ENCODE results near the gene TSPAN32. TPM values are rescaled to one million over a fixed set of nuclear protein-coding genes. Genes with fewer than 3 reads are reported as not detected.
"Not testable (repeated sequence)": the region's sequence is repeated elsewhere in the genome, so short reads cannot be mapped to it uniquely, and the experiment has no call there.

Gene TSPAN32
- total RNA-seq, 1 experiment from 2014 or later: not detected

- no TSS peak for BruUV-seq (replicated peaks)
- ChIA-PET CTCF (no interaction called here), POLR2A (ENCODE audit: low non-redundant PET) (no interaction called here)
- no peak for DNase-seq (ENCODE audit: low spot score)
- Histone ChIP-seq H3K9me3 (ENCODE audit: low read depth, low read length, poor library complexity, severe bottlenecking) (no peaks in the 10 kb centered on the region), H3K4me1 (ENCODE audit: insufficient read depth, low read length, poor library complexity, severe bottlenecking) (no peaks in the 10 kb centered on the region), H3K27ac (ENCODE audit: low read depth, low read length, poor library complexity, severe bottlenecking) (no peak overlapping the region), H3K36me3 (ENCODE audit: insufficient read depth, low read length, poor library complexity, severe bottlenecking) (no peaks in the 10 kb centered on the region), H3K27me3 (replicated peaks; ENCODE audit: insufficient read depth, low read depth, low read length, poor library complexity) (no peaks in the 10 kb centered on the region), H3K4me3 (ENCODE audit: low read depth, low read length, poor library complexity, severe bottlenecking) (no peak overlapping the region)
- intact Hi-C loops (cut with micrococcal nuclease; ENCODE audit: unreplicated experiment): no loop called here
- no peak for TF ChIP-seq EZH2 (IDR thresholded peaks at IDR 0.05; ENCODE audit: borderline replicate concordance, low read depth, low read length, poor library complexity, severe bottlenecking)
- TF ChIP-seq, protein P1, sequence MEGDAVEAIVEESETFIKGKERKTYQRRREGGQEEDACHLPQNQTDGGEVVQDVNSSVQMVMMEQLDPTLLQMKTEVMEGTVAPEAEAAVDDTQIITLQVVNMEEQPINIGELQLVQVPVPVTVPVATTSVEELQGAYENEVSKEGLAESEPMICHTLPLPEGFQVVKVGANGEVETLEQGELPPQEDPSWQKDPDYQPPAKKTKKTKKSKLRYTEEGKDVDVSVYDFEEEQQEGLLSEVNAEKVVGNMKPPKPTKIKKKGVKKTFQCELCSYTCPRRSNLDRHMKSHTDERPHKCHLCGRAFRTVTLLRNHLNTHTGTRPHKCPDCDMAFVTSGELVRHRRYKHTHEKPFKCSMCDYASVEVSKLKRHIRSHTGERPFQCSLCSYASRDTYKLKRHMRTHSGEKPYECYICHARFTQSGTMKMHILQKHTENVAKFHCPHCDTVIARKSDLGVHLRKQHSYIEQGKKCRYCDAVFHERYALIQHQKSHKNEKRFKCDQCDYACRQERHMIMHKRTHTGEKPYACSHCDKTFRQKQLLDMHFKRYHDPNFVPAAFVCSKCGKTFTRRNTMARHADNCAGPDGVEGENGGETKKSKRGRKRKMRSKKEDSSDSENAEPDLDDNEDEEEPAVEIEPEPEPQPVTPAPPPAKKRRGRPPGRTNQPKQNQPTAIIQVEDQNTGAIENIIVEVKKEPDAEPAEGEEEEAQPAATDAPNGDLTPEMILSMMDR (conservative IDR thresholded peaks at IDR 0.05; ENCODE audit: low read depth, low read length): no peak
Observed at GRCh38 chr11:2331404-2331803, 29.6 kb downstream of the TSPAN32 start.

GRCh38 chr11:2332569-2332968, 30.8 kb downstream of the TSPAN32 start:
- H3K9me3 ChIP-seq (ENCODE audit: low read depth, low read length, poor library complexity, severe bottlenecking); H3K36me3 ChIP-seq (ENCODE audit: insufficient read depth, low read length, poor library complexity, severe bottlenecking); H3K27ac ChIP-seq (ENCODE audit: low read depth, low read length, poor library complexity, severe bottlenecking); H3K27me3 ChIP-seq (replicated peaks; ENCODE audit: insufficient read depth, low read depth, low read length, poor library complexity); BruUV-seq (replicated peaks); H3K4me3 ChIP-seq (ENCODE audit: low read depth, low read length, poor library complexity, severe bottlenecking); CTCF ChIA-PET; intact Hi-C loops (cut with micrococcal nuclease; ENCODE audit: unreplicated experiment); DNase-seq (ENCODE audit: low spot score); H3K4me1 ChIP-seq (ENCODE audit: insufficient read depth, low read length, poor library complexity, severe bottlenecking); POLR2A ChIA-PET (ENCODE audit: low non-redundant PET): not testable (repeated sequence)

GRCh38 chr11:2333486-2334205, 31.8 kb downstream of the TSPAN32 start:
- CTCF ChIA-PET; BruUV-seq (replicated peaks); H3K4me3 ChIP-seq (ENCODE audit: low read depth, low read length, poor library complexity, severe bottlenecking); H3K27ac ChIP-seq (ENCODE audit: low read depth, low read length, poor library complexity, severe bottlenecking); intact Hi-C loops (cut with micrococcal nuclease; ENCODE audit: unreplicated experiment); H3K4me1 ChIP-seq (ENCODE audit: insufficient read depth, low read length, poor library complexity, severe bottlenecking); DNase-seq (ENCODE audit: low spot score); H3K27me3 ChIP-seq (replicated peaks; ENCODE audit: insufficient read depth, low read depth, low read length, poor library complexity); H3K9me3 ChIP-seq (ENCODE audit: low read depth, low read length, poor library complexity, severe bottlenecking); H3K36me3 ChIP-seq (ENCODE audit: insufficient read depth, low read length, poor library complexity, severe bottlenecking); POLR2A ChIA-PET (ENCODE audit: low non-redundant PET): not testable (repeated sequence)

- H3K27ac ChIP-seq (ENCODE audit: low read depth, low read length, poor library complexity, severe bottlenecking); CTCF ChIA-PET; BruUV-seq (replicated peaks); H3K27me3 ChIP-seq (replicated peaks; ENCODE audit: insufficient read depth, low read depth, low read length, poor library complexity); POLR2A ChIA-PET (ENCODE audit: low non-redundant PET); H3K36me3 ChIP-seq (ENCODE audit: insufficient read depth, low read length, poor library complexity, severe bottlenecking); intact Hi-C loops (cut with micrococcal nuclease; ENCODE audit: unreplicated experiment); H3K9me3 ChIP-seq (ENCODE audit: low read depth, low read length, poor library complexity, severe bottlenecking); H3K4me1 ChIP-seq (ENCODE audit: insufficient read depth, low read length, poor library complexity, severe bottlenecking); DNase-seq (ENCODE audit: low spot score); H3K4me3 ChIP-seq (ENCODE audit: low read depth, low read length, poor library complexity, severe bottlenecking): not testable (repeated sequence)
Observed at GRCh38 chr11:2335286-2335685, 33.5 kb downstream of the TSPAN32 start.

DNA sequence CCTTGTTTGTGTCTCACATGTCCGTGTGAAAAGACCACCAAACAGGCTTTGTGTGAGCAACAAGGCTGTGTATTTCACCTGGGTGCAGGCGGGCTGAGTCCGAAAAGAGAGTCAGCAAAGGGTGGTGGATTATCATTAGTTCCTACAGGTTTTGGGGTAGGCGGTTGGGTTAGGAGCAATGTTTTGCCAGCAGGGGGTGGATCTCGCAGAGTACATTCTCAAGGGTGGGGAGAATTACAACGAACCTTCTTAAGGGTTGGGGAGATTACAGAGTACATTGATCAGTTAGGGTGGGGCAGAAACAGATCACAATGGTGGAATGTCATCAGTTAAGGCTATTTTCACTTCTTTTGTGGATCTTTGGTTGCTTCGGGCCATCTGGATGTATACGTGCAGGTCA, 36.9 kb downstream of the TSPAN32 start:
- BruUV-seq (replicated peaks); H3K27me3 ChIP-seq (replicated peaks; ENCODE audit: insufficient read depth, low read depth, low read length, poor library complexity); POLR2A ChIA-PET (ENCODE audit: low non-redundant PET); intact Hi-C loops (cut with micrococcal nuclease; ENCODE audit: unreplicated experiment); H3K4me1 ChIP-seq (ENCODE audit: insufficient read depth, low read length, poor library complexity, severe bottlenecking); CTCF ChIA-PET; H3K36me3 ChIP-seq (ENCODE audit: insufficient read depth, low read length, poor library complexity, severe bottlenecking); H3K27ac ChIP-seq (ENCODE audit: low read depth, low read length, poor library complexity, severe bottlenecking); DNase-seq (ENCODE audit: low spot score); H3K4me3 ChIP-seq (ENCODE audit: low read depth, low read length, poor library complexity, severe bottlenecking); H3K9me3 ChIP-seq (ENCODE audit: low read depth, low read length, poor library complexity, severe bottlenecking): not testable (repeated sequence)

Data from A673 (cell line).